HG03354 (cell line): ENCODE results near the gene PPARGC1A.

Experiments
- ATAC-seq: cut with Tn5 transposase; IDR thresholded peaks from one replicate; pipeline ENCODE4 v1.9.1; 2021; ENCODE audit warnings: mild to moderate bottlenecking; ENCODE audit not compliant: unreplicated experiment, poor library complexity, severe bottlenecking

Gene PPARGC1A

GRCh38 chr4:23853986-23854660 is 35.7 kb downstream of the PPARGC1A start:
- no peak for ATAC-seq

- ATAC-seq, result no peak
Measured at GRCh38 chr4:23851464-23851863, 38.4 kb downstream of the PPARGC1A start.

DNA sequence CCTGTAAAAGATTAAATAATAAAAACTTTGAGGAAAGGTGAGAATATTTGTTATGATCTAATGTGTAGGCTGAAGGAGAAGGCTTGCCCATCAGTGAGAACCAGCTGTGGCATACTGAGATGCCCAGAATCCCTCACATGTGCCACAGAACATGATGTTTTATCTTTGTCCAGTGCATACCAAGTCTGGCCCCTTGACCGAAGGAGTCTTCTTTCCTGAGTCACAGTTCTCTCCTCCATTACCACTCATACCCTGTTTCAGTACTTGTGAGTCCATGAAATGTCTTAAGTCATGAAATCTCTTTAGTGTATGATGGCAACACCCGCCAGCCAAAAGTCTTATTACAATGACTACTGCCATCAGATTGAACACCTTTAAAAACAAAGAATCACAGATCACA is 42.7 kb downstream of the PPARGC1A start:
- no peak for ATAC-seq

- no peak for ATAC-seq
Measured at GRCh38 chr4:23844961-23845360, 44.9 kb downstream of the PPARGC1A start.

GRCh38 chr4:23839279-23839678 is 50.6 kb downstream of the PPARGC1A start:
- ATAC-seq, result no peak

DNA sequence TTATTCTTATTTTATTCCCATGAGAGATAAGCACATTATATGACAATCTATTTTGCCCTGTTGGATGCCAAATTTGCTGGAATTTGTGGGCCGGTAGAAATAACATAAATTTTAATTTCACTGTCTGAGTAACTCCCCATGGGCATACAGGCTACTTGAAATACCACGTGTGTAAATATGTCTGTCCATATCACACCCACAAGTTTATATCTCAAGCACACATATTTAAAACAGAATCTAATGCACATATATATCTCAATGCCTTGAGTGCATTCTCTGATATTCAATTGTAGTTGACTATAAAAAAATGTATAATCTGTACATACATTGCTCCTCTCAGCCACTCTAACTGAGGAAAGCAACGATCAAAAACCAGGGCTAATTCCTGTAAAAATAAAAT is 51.2 kb downstream of the PPARGC1A start:
- ATAC-seq, result no peak

- ATAC-seq, result no peak
Measured at GRCh38 chr4:23838131-23838530, 51.7 kb downstream of the PPARGC1A start.

DNA sequence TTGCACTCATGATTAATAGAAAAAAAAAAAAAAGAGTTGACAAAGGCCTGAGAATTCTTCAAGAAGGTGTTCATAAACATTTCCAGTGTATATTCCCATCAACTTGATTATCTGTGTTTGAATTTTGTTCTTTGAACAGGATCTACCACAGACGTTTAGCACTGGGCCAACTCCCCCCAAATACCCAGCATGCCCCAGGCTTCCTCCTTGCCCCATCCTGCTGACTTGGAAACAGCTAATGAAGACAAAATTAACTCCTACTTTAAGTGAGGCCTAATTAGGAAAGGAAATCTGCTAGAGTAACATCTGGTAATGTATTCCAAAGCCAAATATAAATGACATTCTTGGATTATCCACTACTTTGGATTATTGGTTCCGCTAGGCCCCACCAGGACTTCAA is 52.5 kb downstream of the PPARGC1A start:
- no peak for ATAC-seq

GRCh38 chr4:23835774-23836478 is 53.9 kb downstream of the PPARGC1A start:
- no peak for ATAC-seq

DNA sequence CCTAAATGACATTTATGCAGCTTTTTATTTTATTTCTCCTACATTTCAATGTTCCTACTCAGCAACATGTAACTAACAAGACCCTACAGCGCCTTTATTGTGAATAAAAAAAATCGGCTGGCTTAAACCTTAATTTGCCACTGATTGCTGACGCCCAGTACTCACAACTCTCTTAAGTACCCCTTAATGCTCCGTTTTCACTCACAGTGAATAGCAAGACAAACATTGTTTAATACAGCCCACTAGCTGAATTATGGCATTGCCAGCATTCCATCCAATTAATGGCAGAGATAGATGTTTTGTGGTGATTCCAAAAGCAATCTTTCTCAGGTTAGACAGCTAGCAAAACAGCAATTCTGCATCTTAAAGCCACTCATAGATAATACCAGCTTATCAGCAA is 61.1 kb downstream of the PPARGC1A start:
- no peak for ATAC-seq

GRCh38 chr4:23828020-23828715 is 61.7 kb downstream of the PPARGC1A start:
- no peak for ATAC-seq

DNA sequence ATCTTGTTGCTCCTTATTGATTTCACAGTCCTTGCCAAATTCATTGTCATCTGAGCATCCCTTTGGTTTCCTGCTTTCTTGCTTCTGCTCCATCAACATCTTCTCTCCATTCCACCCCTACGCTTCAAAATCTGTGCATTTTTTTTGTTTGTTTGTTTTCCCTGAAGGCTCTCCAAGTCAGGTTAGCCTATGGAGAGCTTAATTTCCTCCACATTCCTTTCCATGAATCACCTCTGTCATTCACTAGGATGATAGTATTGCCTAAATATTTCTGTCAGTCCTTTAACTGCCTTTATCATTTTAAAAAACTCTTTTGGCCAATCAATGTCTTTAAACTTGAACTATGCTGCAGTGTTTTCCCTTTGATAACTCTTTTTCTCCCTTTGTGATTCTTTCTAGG is 67.7 kb downstream of the PPARGC1A start:
- ATAC-seq, result no peak

DNA sequence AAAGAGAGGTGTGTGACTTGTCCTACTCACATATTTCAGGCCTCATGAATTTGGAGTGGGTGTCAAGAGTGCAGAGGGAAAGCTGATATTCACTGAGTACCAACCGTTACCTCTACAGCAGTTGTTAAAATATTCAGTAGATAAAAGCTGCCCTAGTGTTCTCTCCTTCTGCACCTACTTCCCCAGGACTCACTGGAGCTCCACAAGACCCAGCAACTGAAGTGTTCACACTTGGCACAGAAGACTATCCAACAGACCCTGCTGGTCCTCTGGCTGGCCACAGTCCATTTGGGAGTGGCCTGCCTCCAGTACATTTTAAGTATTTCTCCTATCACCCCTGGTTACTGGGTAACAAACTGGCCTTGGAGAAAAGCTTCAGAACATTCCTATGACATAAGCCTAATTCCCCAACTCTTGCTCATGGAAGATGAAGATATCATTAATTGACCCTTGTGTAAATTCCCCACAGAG is 70.8 kb downstream of the PPARGC1A start:
- ATAC-seq, result no peak

- ATAC-seq, result no peak
Measured at GRCh38 chr4:23818097-23818885, 71.6 kb downstream of the PPARGC1A start.

DNA sequence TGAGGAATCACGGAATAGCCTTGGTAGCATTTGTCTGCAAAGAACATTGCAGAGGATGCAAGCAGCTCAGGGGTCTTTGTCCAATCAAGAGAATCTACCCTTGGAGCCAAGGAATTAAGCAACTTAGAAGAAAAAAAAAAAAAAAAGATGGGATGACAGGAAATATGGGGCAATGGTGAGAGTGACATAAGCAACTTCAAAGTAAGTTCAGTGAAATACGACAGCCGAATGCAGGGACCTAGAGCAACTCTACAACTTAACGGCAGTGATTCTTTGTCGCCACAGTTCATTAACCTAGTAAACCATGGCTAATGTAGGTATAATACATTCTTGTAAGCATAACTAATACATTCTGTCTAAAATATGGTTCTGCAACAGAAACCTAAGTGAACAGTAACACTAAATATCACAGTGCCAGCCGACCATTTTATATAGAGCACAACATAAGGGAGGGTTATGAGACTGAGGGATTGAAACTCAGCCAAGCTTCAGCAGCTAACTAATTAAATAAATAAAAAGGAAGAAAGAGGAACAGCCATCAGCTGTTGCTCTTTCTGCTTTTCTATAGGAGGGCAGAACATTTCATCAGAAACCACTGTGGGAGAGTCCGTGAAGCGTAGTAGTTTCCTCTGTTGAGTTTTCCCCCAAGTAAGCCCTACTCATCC is 74.7 kb downstream of the PPARGC1A start:
- ATAC-seq, result no peak

- ATAC-seq, result no peak
Measured at GRCh38 chr4:23814587-23814986, 75.3 kb downstream of the PPARGC1A start.

DNA sequence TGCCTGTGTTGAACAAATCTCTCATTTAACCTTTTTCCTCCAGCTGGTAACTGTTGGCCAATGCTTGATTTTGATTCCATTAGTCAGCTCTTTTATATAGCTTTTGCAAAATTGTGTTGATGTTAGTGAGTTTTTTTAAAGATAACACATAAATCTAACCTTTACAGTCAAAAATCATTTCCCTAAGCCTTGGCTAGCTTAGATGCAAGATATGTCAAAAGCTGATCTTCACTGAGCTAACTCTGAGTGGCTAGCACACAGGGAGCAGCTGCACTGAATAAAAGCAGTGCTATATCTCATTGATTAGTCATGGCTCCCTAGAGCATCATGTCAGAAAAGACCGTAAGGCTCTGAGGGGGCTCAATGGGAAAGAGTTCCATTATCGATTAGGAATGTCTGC is 78.7 kb downstream of the PPARGC1A start:
- ATAC-seq, result no peak

- no peak for ATAC-seq
Measured at GRCh38 chr4:23805450-23805851, 84.4 kb downstream of the PPARGC1A start.

DNA sequence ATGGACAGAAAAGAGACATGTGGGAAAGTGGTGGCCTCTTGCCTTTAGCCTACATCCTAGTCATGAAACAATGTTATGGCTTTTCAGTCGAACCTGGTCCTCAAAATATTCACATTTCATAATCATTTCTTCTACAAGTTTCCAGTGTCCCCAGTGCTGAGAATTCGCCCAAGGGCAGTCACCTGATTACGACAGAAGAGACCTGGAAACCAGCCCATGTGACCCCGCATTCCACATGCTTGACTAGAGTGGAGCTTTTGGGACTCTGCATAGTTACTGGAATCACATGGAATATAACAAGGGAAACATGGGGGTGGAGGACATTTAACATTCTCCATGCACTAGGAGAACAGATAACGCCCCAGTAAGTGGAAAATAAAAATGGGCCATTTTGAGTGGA is 100.1 kb downstream of the PPARGC1A start:
- ATAC-seq, result no peak

- ATAC-seq, result no peak
Measured at GRCh38 chr4:23788460-23788859, 101.4 kb downstream of the PPARGC1A start.
